BLaER1 (cell line): ENCODE measurements around the gene FLNC.

Source experiments
- H3K27ac ChIP-seq: shearing (Covaris generic); formaldehyde crosslinking; 2 replicates; pipeline ENCODE4 v1.8.1; 2022
- H3K27me3 ChIP-seq: shearing (Covaris generic); formaldehyde crosslinking; 2 replicates; pipeline ENCODE4 v1.8.1; 2022
- H3K36me3 ChIP-seq: shearing (Covaris generic); formaldehyde crosslinking; 2 replicates; pipeline ENCODE4 v1.8.1; 2022
- H3K4me1 ChIP-seq: shearing (Covaris generic); formaldehyde crosslinking; 2 replicates; pipeline ENCODE4 v1.8.1; 2022
- H3K4me2 ChIP-seq: shearing (Covaris generic); formaldehyde crosslinking; 2 replicates; pipeline ENCODE4 v1.8.1; 2022
- H3K4me3 ChIP-seq: shearing (Covaris generic); formaldehyde crosslinking; 2 replicates; pipeline ENCODE4 v1.8.1; 2022
- H3K9ac ChIP-seq: shearing (Covaris generic); formaldehyde crosslinking; 2 replicates; pipeline ENCODE4 v1.8.1; 2022
- H3K9me3 ChIP-seq: shearing (Covaris generic); formaldehyde crosslinking; 2 replicates; pipeline ENCODE4 v1.8.1; 2022
- H4K20me1 ChIP-seq: shearing (Covaris generic); formaldehyde crosslinking; 2 replicates; pipeline ENCODE4 v1.8.1; 2022
- Cebpa-rat ChIP-seq: shearing (Covaris generic); IDR thresholded peaks from 2 replicates; pipeline ENCODE4 v1.8.1; 2022

Gene FLNC

DNA sequence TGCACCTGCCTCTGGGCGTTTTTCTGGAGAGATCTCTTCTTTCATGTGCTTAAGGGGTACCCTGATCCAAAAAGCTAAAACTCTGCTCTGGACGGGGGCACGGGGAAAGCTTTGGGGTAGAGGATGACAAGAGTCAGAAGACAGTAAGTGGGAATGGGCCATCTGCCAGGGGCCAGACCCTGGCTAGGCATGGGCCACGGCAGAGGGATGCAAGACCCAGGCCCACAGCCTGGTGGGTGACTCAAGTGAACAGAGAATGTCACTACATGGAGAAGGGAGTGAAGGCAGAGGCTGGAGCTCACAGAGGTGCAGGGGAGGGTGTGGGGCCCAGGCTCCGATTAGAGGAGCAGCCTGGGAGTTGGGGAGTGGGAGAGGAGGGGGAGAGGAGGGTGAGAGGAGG lies 15.3 kb downstream of the FLNC start:
- Histone ChIP-seq H3K4me1 (no peaks in the 10 kb centered on the region), H3K9me3 (no peaks in the 10 kb centered on the region), H3K9ac (no peak overlapping the region), H3K36me3 (no peaks in the 10 kb centered on the region; the same call in 1 of the 2 replicates), H3K27ac (no peak overlapping the region), H3K4me2 (no peak overlapping the region), H3K4me3 (no peak overlapping the region), H3K27me3 (no peaks in the 10 kb centered on the region), H4K20me1 (no peaks in the 10 kb centered on the region)
- no peak for TF ChIP-seq Cebpa-rat

DNA sequence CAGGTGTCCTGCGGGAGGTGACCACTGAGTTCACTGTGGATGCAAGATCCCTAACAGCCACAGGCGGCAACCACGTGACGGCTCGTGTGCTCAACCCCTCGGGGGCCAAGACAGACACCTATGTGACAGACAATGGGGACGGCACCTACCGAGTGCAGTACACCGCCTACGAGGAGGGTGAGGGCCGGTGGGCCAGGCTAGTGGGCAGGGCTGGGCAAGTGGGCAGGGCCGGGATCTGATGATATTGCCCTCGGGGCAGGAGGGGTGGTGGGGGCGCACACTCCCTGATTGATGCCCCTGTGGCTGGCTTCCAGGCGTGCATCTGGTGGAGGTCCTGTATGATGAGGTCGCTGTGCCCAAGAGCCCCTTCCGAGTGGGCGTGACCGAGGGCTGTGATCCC lies 15.8 kb downstream of the FLNC start:
- no peak for TF ChIP-seq Cebpa-rat
- H3K4me1 ChIP-seq, result no peaks in the 10 kb centered on the region
- no peak overlapping the region for H3K4me2 ChIP-seq
- H3K27ac ChIP-seq, result no peak overlapping the region
- H3K27me3 ChIP-seq, result no peaks in the 10 kb centered on the region
- no peak overlapping the region for H3K4me3 ChIP-seq
- no peaks in the 10 kb centered on the region; the same call in 1 of the 2 replicates for H3K36me3 ChIP-seq
- H3K9ac ChIP-seq, result no peak overlapping the region
- H3K9me3 ChIP-seq, result no peaks in the 10 kb centered on the region
- H4K20me1 ChIP-seq, result no peaks in the 10 kb centered on the region

DNA sequence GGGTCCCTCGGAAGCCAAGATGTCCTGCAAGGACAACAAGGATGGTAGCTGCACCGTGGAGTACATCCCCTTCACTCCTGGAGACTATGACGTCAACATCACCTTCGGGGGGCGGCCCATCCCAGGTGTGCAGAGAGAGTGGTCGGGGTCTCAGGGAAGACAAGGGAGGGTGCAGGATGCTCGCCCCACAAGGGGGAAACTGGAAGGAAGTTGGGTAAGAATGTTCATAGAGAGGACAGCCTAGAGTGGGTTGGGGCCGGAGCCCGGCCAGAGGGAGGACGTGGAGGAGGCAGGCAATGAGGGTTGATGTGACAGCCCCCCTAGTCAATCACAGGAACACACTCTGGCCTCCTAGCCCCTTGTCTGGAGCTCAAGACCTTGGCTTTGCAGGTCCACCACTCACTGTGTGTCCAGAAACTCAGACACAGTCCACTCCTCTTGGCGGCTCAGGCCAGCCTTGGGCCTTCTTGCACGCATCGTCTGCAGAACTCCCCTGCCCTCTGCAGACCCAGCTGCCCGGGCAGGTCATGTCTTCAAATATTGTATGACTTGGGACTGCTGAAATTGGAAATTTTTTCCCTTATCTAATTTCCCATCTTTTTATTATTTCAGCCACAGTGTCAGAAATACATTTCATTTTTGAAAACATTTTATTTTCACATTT lies 16.7 kb downstream of the FLNC start:
- Histone ChIP-seq H3K4me2 (no peak overlapping the region), H3K27me3 (no peaks in the 10 kb centered on the region), H3K4me3 (no peak overlapping the region), H4K20me1 (no peaks in the 10 kb centered on the region), H3K9ac (no peak overlapping the region), H3K4me1 (no peaks in the 10 kb centered on the region), H3K27ac (no peak overlapping the region), H3K36me3 (no peaks in the 10 kb centered on the region; the same call in 1 of the 2 replicates), H3K9me3 (no peaks in the 10 kb centered on the region)
- TF ChIP-seq Cebpa-rat, result no peak

DNA sequence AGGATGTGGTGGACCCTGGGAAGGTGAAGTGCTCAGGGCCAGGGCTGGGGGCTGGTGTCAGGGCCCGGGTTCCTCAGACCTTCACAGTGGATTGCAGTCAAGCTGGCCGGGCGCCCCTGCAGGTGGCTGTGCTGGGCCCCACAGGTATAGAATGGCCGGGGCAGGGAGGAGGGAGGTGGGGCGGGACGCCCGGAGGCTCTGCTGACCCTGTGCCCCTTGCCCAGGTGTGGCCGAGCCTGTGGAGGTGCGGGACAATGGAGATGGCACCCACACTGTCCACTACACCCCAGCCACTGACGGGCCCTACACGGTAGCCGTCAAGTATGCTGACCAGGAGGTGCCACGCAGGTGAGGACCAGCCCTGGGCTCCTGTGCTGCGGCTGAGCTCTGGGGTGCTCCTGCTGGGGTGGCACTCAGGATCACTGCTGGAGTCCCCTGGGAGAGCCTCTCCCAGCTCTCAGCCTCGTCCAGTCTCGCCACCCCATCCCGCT lies 17.6 kb downstream of the FLNC start:
- no peak for TF ChIP-seq Cebpa-rat

DNA sequence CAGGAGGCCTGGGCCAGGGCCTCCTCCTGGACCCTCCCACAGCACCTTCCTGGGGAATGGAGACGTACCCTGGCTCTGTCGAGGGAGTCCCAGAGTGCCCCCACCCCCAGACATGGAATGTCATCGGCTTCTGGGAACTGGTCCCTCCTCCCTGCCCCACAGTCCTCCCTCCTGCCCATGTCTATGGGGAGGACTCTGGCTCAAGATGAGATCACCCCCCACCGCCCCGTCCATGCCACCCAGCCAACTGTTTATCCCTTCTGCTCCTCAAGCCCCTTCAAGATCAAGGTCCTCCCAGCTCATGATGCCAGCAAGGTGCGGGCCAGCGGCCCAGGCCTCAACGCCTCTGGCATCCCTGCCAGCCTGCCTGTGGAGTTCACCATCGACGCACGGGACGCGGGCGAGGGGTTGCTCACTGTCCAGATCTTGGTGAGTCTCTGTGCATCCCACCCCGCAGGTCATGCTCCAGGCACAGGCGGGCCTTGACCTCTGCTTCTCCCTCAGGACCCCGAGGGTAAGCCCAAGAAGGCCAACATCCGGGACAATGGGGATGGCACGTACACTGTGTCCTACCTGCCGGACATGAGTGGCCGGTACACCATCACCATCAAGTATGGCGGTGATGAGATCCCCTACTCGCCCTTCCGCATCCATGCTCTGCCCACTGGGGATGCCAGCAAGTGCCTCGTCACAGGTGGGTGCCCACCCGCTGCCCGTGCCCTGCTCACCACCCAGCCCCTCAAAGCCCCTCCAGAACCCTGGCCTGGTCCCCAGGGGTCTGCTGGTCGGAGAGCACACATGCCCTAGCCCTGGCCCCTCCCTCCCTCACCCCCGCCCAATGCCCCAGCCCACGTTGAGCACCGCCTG lies 18.3 kb downstream of the FLNC start:
- Histone ChIP-seq H3K4me1 (no peaks in the 10 kb centered on the region), H3K36me3 (no peaks in the 10 kb centered on the region; the same call in 1 of the 2 replicates), H3K27me3 (no peaks in the 10 kb centered on the region), H3K4me3 (no peak overlapping the region), H3K27ac (no peak overlapping the region), H3K9me3 (no peaks in the 10 kb centered on the region), H4K20me1 (no peaks in the 10 kb centered on the region), H3K4me2 (no peak overlapping the region), H3K9ac (no peak overlapping the region)
- no peak for TF ChIP-seq Cebpa-rat

More for the DNA sequence above, 17.6 kb downstream of the FLNC start:
- H3K36me3 ChIP-seq, result no peaks in the 10 kb centered on the region; the same call in 1 of the 2 replicates
- H3K9me3 ChIP-seq, result no peaks in the 10 kb centered on the region
- H3K27me3 ChIP-seq, result no peaks in the 10 kb centered on the region
- H3K4me2 ChIP-seq, result no peak overlapping the region
- no peak overlapping the region for H3K27ac ChIP-seq
- no peaks in the 10 kb centered on the region for H3K4me1 ChIP-seq
- no peak overlapping the region for H3K9ac ChIP-seq
- H4K20me1 ChIP-seq, result no peaks in the 10 kb centered on the region
- H3K4me3 ChIP-seq, result no peak overlapping the region

DNA sequence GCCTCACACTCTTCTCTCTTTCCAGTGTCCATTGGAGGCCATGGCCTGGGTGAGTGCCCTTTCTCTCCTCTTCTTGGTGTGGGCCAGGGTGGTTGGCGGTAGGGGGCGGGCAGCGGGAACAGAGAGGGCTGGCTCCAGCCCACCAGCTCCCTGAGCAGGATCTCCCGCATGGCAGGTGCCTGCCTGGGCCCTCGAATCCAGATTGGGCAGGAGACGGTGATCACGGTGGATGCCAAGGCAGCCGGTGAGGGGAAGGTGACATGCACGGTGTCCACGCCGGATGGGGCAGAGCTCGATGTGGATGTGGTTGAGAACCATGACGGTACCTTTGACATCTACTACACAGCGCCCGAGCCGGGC lies 18.9 kb downstream of the FLNC start:
- H3K9ac ChIP-seq, result no peak overlapping the region
- no peak overlapping the region for H3K4me3 ChIP-seq
- H3K4me2 ChIP-seq, result no peak overlapping the region
- H3K36me3 ChIP-seq, result no peaks in the 10 kb centered on the region; the same call in 1 of the 2 replicates
- H3K9me3 ChIP-seq, result no peaks in the 10 kb centered on the region
- no peaks in the 10 kb centered on the region for H3K27me3 ChIP-seq
- TF ChIP-seq Cebpa-rat, result no peak
- no peaks in the 10 kb centered on the region for H4K20me1 ChIP-seq
- no peak overlapping the region for H3K27ac ChIP-seq
- H3K4me1 ChIP-seq, result no peaks in the 10 kb centered on the region

DNA sequence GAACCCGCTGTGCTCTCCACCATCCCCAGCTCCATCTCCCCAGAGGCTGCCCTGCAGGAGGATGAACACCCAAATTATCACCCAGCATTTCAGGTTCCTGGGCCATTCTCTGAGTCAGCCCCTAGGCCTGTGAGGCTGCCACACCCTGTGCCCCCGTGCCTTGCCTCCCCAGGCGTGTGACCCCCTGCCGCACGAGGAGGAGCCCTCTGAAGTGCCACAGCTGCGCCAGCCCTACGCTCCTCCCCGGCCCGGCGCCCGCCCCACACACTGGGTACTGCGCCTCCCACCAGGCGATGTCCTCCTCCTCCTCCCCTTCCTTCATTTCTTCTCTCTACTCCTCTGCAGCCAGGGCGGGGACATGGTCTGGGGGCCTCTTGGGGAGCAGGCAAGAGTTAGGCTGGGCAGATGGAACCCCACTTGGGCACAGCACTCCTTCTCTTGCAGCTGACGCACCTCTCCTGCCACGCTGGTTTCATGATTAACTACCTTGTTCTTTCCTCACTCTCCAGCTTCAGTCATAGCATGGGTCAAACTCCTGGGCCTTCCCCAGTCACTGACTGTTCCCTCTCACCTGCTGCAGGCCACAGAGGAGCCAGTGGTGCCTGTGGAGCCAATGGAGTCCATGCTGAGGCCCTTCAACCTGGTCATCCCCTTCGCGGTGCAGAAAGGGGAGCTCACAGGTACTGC lies 19.7 kb downstream of the FLNC start:
- no peak overlapping the region for H3K4me3 ChIP-seq
- H3K4me1 ChIP-seq, result no peaks in the 10 kb centered on the region
- no peaks in the 10 kb centered on the region for H3K27me3 ChIP-seq
- no peak for TF ChIP-seq Cebpa-rat
- no peaks in the 10 kb centered on the region for H4K20me1 ChIP-seq
- H3K36me3 ChIP-seq, result no peaks in the 10 kb centered on the region; the same call in 1 of the 2 replicates
- H3K9me3 ChIP-seq, result no peaks in the 10 kb centered on the region
- H3K27ac ChIP-seq, result no peak overlapping the region
- H3K4me2 ChIP-seq, result no peak overlapping the region
- no peak overlapping the region for H3K9ac ChIP-seq

DNA sequence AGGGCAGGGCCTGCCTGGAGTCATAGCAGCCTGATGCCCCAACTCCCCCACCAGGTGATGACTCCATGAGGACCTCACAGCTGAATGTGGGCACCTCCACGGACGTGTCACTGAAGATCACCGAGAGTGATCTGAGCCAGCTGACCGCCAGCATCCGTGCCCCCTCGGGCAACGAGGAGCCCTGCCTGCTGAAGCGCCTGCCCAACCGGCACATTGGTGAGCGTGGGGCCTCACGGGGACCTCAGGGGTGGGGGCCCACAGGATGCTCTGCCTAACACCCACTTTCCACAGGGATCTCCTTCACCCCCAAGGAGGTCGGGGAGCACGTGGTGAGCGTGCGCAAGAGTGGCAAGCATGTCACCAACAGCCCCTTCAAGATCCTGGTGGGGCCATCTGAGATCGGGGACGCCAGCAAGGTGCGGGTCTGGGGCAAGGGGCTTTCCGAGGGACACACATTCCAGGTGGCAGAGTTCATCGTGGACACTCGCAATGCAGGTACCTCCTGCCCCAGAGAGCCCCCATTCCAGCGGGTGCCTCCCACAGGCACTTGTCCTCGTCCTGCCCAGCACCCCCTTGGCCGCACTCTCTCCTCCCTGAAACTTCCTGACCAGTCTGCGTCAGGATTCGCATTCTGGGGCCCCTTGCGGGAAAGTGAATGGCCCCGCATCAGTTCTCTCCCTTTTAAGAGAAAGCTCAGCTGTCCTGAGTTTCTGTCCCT lies 22.5 kb downstream of the FLNC start:
- H4K20me1 ChIP-seq, result no peaks in the 10 kb centered on the region
- no peak for TF ChIP-seq Cebpa-rat
- no peak overlapping the region for H3K4me3 ChIP-seq
- H3K4me2 ChIP-seq, result no peak overlapping the region
- no peak overlapping the region for H3K27ac ChIP-seq
- no peaks in the 10 kb centered on the region for H3K9me3 ChIP-seq
- no peaks in the 10 kb centered on the region; the same call in 1 of the 2 replicates for H3K36me3 ChIP-seq
- no peak overlapping the region for H3K9ac ChIP-seq
- H3K27me3 ChIP-seq, result no peaks in the 10 kb centered on the region
- 0 out of 2 replicates have a peak, but pooled peaks cover 6% of the 10 kb centered on the region for H3K4me1 ChIP-seq

DNA sequence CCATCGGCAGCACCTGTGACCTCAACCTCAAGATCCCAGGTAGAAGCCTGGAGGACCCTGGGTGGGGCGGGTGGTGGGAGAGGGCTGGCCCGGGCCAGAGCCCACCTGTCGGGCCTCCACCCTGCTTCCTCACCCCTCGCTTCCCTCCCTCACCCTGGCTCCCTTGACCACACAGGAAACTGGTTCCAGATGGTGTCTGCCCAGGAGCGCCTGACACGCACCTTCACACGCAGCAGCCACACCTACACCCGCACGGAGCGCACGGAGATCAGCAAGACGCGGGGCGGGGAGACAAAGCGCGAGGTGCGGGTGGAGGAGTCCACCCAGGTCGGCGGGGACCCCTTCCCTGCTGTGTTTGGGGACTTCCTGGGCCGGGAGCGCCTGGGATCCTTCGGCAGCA lies 23.6 kb downstream of the FLNC start:
- Histone ChIP-seq H3K4me3 (no peak overlapping the region), H3K9ac (no peak overlapping the region), H3K9me3 (no peaks in the 10 kb centered on the region), H3K4me1 (peaks cover 10% of the 10 kb centered on the region), H3K27ac (no peak overlapping the region), H3K36me3 (no peaks in the 10 kb centered on the region; the same call in 1 of the 2 replicates), H3K4me2 (no peak overlapping the region), H3K27me3 (no peaks in the 10 kb centered on the region), H4K20me1 (no peaks in the 10 kb centered on the region)
- TF ChIP-seq Cebpa-rat, result no peak
